Keratinocyte (primary cell): Measurements from ENCODE around the gene NUDT1.

Experiments
- CTCF ChIP-seq, 3 experiments: IDR thresholded peaks in 1 of 3; conservative IDR thresholded peaks in 1 of 3; optimal IDR thresholded peaks in 1 of 3; 2 replicates in 2 of 3; 3 replicates in 1 of 3; pipeline versions ENCODE3 to v1.5.1; 2011; ENCODE audit warnings: low read length in 3 of 3, mild to moderate bottlenecking in 3 of 3, moderate library complexity in 2 of 3, control low read depth in 1 of 3, inconsistent platforms in 1 of 3; ENCODE audit not compliant: insufficient read depth in 2 of 3; ENCODE audit errors: extremely low read depth in 1 of 3
- EZH2 ChIP-seq: IDR thresholded peaks from one replicate; pipeline ENCODE4 v1.6.1; 2012; ENCODE audit warnings: inconsistent platforms, mild to moderate bottlenecking, low read length, moderate library complexity

GRCh38 chr7:2227699-2228098, 14.3 kb upstream of the NUDT1 start:
- TF ChIP-seq CTCF (optimal IDR thresholded peaks at IDR 0.05 in 1 of 3, IDR thresholded peaks at IDR 0.05 in 1 of 3, conservative IDR thresholded peaks at IDR 0.05 in 1 of 3; ENCODE audit: extremely low read depth in 1 of 3, insufficient read depth in 2 of 3, low read length in 3 of 3) (no peak), EZH2 (no peak)
